Glutamatergic neuron (in vitro differentiated cells): ENCODE data around the gene SYAP1. TPM values are rescaled to one million over a fixed set of nuclear protein-coding genes. Genes with fewer than 3 reads are reported as not detected.

Experiments used
- DNase-seq: peaks from one replicate; pipeline ENCODE4 v3.0.0; 2022
- H3K27ac Mint-ChIP-seq: one replicate; pipeline ENCODE4 v1.8.0; 2020; ENCODE audit warnings: mild to moderate bottlenecking, mixed read lengths, inconsistent platforms; ENCODE audit not compliant: unreplicated experiment
- H3K27me3 Mint-ChIP-seq: one replicate; pipeline ENCODE4 v1.8.0; 2020; ENCODE audit warnings: mild to moderate bottlenecking, moderate library complexity, mixed read lengths, inconsistent platforms; ENCODE audit not compliant: unreplicated experiment
- H3K36me3 Mint-ChIP-seq: one replicate; pipeline ENCODE4 v1.8.0; 2020; ENCODE audit warnings: mild to moderate bottlenecking, mixed read lengths, inconsistent platforms; ENCODE audit not compliant: unreplicated experiment
- H3K4me1 Mint-ChIP-seq: one replicate; pipeline ENCODE4 v1.8.0; 2020; ENCODE audit warnings: mild to moderate bottlenecking, low read depth, mixed read lengths, inconsistent platforms; ENCODE audit not compliant: unreplicated experiment
- H3K4me3 Mint-ChIP-seq: one replicate; pipeline ENCODE4 v1.8.0; 2020; ENCODE audit warnings: mild to moderate bottlenecking, mixed read lengths, inconsistent platforms; ENCODE audit not compliant: unreplicated experiment
- H3K9me3 Mint-ChIP-seq: one replicate; pipeline ENCODE4 v1.8.0; 2020; ENCODE audit warnings: mild to moderate bottlenecking, moderate library complexity, mixed read lengths, inconsistent platforms; ENCODE audit not compliant: unreplicated experiment
- CTCF ChIP-seq: fragments of 200-600 bp; sonication (generic); IDR thresholded peaks from one replicate; pipeline ENCODE4 v1.5.0; 2021; ENCODE audit not compliant: partially characterized antibody, unreplicated experiment
- long read RNA-seq: library from polyadenylated mRNA; unstranded; transcript quantifications from one replicate; pipeline ENCODE4 v2.0.0, GENCODE V29; 2020; ENCODE audit not compliant: unreplicated experiment
- total RNA-seq: library from RNA; stranded (reverse); fragmentation: NEBNext Ultra II Directional; extraction: Animal tissue kit (Norgen Biotek cat#: 25700); gene quantifications from one replicate; pipeline ENCODE4 v1.2.1, GENCODE V29; 2021; ENCODE audit not compliant: unreplicated experiment

Gene SYAP1
- 19.0 TPM for total RNA-seq
- long read RNA-seq, full-length matches to known transcripts: 31 of 38 reads
- long read RNA-seq, partial matches to known transcripts: 5 of 38 reads
- long read RNA-seq, other reads (novel, unspliced or antisense): 2 of 38 reads

- DNase-seq: peak; percentile 93
- H3K27me3 Mint-ChIP-seq: no peaks in the 10 kb centered on the region
- peak within 1 kb of the TSS; percentile 99 for H3K27ac Mint-ChIP-seq
- H3K9me3 Mint-ChIP-seq: no peaks in the 10 kb centered on the region
- no peak for TF ChIP-seq CTCF
- H3K36me3 Mint-ChIP-seq: no peaks in the 10 kb centered on the region
- no peaks in the 10 kb centered on the region for H3K4me1 Mint-ChIP-seq
- H3K4me3 Mint-ChIP-seq: peak within 1 kb of the TSS; percentile 92
Measured at GRCh38 chrX:16719334-16720084, at the start of gene SYAP1. SYAP1 (plus strand) TSS chrX:16719612; CDS start chrX:16719725, 113 bp downstream.

GRCh38 chrX:16671005-16671404 lies 48.4 kb upstream of the SYAP1 start:
- Mint-ChIP-seq H3K27ac (no peak overlapping the region), H3K4me3 (no peak overlapping the region), H3K27me3 (peaks cover 1% of the 10 kb centered on the region)

DNA sequence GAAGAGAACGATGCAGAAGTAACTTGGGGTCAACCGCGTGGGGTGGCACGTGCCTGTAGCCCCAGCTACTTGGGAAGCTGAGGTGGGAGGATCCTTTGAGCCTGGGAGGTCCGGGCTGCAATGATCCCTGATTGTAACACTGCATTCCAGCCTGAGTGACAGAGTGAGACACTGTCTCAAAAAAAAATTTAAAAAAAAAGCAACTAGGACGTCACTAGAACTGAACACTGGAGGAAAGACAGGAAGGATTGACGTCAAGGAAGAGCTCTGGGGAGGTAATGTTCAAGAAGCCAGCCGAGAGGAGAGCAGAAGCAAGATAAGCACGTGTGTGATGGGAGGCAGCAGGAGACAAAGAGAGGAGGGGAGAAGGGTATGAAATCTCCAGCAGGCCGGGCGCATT lies 40.7 kb upstream of the SYAP1 start:
- H3K27ac Mint-ChIP-seq: no peak overlapping the region
- H3K4me1 Mint-ChIP-seq: no peaks in the 10 kb centered on the region
- H3K36me3 Mint-ChIP-seq: no peaks in the 10 kb centered on the region
- no peak for TF ChIP-seq CTCF
- no peaks in the 10 kb centered on the region for H3K27me3 Mint-ChIP-seq
- no peak for DNase-seq
- no peak overlapping the region for H3K4me3 Mint-ChIP-seq
- H3K9me3 Mint-ChIP-seq: no peaks in the 10 kb centered on the region

More at GRCh38 chrX:16671005-16671404, 48.4 kb upstream of the SYAP1 start:
- Mint-ChIP-seq H3K9me3 (peaks cover 2% of the 10 kb centered on the region), H3K36me3 (no peaks in the 10 kb centered on the region), H3K4me1 (peaks cover 7% of the 10 kb centered on the region)
- TF ChIP-seq CTCF: no peak
- DNase-seq: no peak

GRCh38 chrX:16683007-16683664 lies 36.3 kb upstream of the SYAP1 start:
- H3K4me3 Mint-ChIP-seq: no peak overlapping the region
- no peak for TF ChIP-seq CTCF
- no peaks in the 10 kb centered on the region for H3K27me3 Mint-ChIP-seq

DNA sequence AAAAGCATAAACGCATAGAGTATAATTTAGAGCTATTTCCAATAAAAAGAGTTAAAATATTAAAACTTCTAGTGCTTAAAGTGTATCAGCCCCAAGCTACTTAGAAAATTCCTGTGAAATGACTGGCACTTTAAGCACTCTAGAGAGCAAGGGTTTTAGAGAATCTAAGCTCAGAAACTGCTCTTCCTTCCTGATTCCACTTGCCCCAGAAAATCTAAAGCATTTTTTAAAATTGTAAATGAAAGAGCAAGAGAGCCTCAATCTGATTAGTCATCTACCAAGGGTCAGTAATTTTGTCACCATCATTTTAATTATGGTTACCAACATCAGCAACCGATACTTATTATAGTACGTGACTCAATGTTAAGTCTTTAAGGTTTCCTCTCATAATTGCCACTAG lies 31.9 kb upstream of the SYAP1 start:
- Mint-ChIP-seq H3K27me3 (no peaks in the 10 kb centered on the region), H3K9me3 (peaks cover 1% of the 10 kb centered on the region), H3K4me1 (no peaks in the 10 kb centered on the region), H3K36me3 (no peaks in the 10 kb centered on the region), H3K4me3 (no peak overlapping the region), H3K27ac (no peak overlapping the region)
- DNase-seq: no peak
- TF ChIP-seq CTCF: no peak

More at GRCh38 chrX:16683007-16683664, 36.3 kb upstream of the SYAP1 start:
- H3K36me3 Mint-ChIP-seq: no peaks in the 10 kb centered on the region
- no peak for DNase-seq
- H3K4me1 Mint-ChIP-seq: no peaks in the 10 kb centered on the region
- H3K9me3 Mint-ChIP-seq: no peaks in the 10 kb centered on the region
- no peak overlapping the region for H3K27ac Mint-ChIP-seq
